ENCODE measurements around the gene TTC23.

DNA sequence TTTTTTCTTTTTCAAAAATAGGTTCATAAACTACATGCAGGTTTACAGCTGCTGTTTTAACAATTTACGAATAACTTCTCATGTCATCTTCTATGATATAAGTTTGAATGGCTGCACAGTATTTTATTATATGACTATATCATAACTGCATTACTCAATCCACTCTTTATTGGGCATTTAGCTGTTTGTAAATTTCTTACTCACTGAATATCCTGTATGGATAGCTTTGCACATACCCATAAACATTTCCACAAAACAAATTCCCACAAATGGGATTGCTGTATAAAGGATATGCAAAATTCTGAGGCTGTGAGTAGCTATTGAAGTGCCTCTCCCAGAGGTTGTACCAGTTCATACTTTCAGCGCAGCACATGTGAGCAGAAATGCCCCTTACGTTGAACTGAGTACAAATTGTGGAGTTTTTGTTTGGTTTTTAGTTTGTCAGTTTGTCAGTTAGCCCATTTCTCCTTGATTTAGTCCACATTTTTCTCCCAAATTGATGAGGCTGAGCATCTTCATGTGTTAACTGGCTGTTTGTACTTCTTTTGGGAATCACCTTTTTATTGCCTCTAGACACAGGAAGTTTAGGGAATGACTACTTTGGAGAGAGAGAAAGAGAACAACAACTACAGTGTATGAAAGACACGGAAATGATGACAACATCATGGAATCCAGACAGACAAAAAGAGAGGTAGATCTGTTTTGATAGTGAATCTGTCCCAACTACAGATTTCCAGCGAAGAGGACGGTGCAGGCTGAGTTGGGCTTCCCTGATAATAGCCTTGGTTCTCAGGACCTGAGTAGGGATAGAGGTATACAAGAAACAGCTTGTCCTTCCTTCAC, 24.8 kb downstream of the TTC23 start:
- TF ChIP-seq, protein P1, sequence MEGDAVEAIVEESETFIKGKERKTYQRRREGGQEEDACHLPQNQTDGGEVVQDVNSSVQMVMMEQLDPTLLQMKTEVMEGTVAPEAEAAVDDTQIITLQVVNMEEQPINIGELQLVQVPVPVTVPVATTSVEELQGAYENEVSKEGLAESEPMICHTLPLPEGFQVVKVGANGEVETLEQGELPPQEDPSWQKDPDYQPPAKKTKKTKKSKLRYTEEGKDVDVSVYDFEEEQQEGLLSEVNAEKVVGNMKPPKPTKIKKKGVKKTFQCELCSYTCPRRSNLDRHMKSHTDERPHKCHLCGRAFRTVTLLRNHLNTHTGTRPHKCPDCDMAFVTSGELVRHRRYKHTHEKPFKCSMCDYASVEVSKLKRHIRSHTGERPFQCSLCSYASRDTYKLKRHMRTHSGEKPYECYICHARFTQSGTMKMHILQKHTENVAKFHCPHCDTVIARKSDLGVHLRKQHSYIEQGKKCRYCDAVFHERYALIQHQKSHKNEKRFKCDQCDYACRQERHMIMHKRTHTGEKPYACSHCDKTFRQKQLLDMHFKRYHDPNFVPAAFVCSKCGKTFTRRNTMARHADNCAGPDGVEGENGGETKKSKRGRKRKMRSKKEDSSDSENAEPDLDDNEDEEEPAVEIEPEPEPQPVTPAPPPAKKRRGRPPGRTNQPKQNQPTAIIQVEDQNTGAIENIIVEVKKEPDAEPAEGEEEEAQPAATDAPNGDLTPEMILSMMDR (IDR thresholded peaks at IDR 0.05), result no peak
- TF ChIP-seq POLR2A (IDR thresholded peaks at IDR 0.05), result no peak

Measured in thyroid gland (tissue), 4 donors.